PC-9 (cell line): ENCODE measurements around the gene GSTO1. TPM values are rescaled to one million over a fixed set of nuclear protein-coding genes. Genes with fewer than 3 reads are reported as not detected.

ENCODE experiments used
- BruUV-seq: library from RNA; stranded (reverse); fragments of 400-500 nt; replicated peaks from 2 replicates; lab custom pipeline; 2021; lab: Mats Ljungman, UMichigan
- CTCF ChIA-PET: fragments of 300-600 bp; sonication (Branson Sonifier 250); formaldehyde crosslinking; loops from one replicate; lab custom pipeline; 2022; ENCODE audit warnings: antibody characterized with exemption; lab: Charles Lee
- POLR2A ChIA-PET: fragments of 300-600 bp; sonication (Branson Sonifier 250); formaldehyde crosslinking; loops from one replicate; lab custom pipeline; 2022; ENCODE audit warnings: antibody characterized with exemption; ENCODE audit not compliant: unreplicated experiment; lab: Charles Lee
- DNase-seq, 2 experiments: peaks; one replicate each; pipeline versions ENCODE4 v3.0.0 to v3.0.0-alpha.2; 2015 to 2022; ENCODE audit warnings: mixed read lengths in 1 of 2
- H2AFZ ChIP-seq: fragments of 200-600 bp; sonication (generic); 2 replicates; pipeline ENCODE4 v1.8.1; 2017; ENCODE audit warnings: antibody characterized with exemption
- H3F3A ChIP-seq: fragments of 200-600 bp; sonication (generic); 2 replicates; pipeline ENCODE4 v1.8.1; 2017; ENCODE audit warnings: antibody characterized with exemption, mild to moderate bottlenecking, low read depth; ENCODE audit not compliant: insufficient read depth
- H3K27ac ChIP-seq: fragments of 200-600 bp; sonication (generic); 2 replicates; pipeline ENCODE4 v1.6.1; 2016; ENCODE audit warnings: mixed run types
- H3K27me3 ChIP-seq: fragments of 200-600 bp; sonication (generic); 2 replicates; pipeline ENCODE4 v1.6.1; 2016; ENCODE audit warnings: low read depth, mixed run types; ENCODE audit not compliant: insufficient read depth
- H3K36me3 ChIP-seq: fragments of 200-600 bp; sonication (generic); 2 replicates; pipeline ENCODE4 v1.6.1; 2016; ENCODE audit warnings: low read depth, mixed run types
- H3K4me1 ChIP-seq: fragments of 200-600 bp; sonication (generic); replicated peaks from 2 replicates; pipeline ENCODE4 v1.6.1; 2016; ENCODE audit warnings: mixed run types; ENCODE audit not compliant: insufficient read depth
- H3K4me2 ChIP-seq: fragments of 200-600 bp; sonication (generic); 2 replicates; pipeline ENCODE4 v1.6.1; 2017; ENCODE audit warnings: mixed run types
- H3K4me3 ChIP-seq: fragments of 200-600 bp; sonication (generic); 2 replicates; pipeline ENCODE4 v1.6.1; 2016; ENCODE audit warnings: mixed run types
- H3K79me2 ChIP-seq: fragments of 200-600 bp; sonication (generic); 2 replicates; pipeline ENCODE4 v1.6.1; 2017; ENCODE audit warnings: low read depth, mixed run types
- H3K9me2 ChIP-seq: fragments of 200-600 bp; sonication (generic); 2 replicates; pipeline ENCODE4 v1.8.1; 2017; ENCODE audit warnings: mild to moderate bottlenecking; ENCODE audit not compliant: insufficient read depth
- H3K9me3 ChIP-seq: fragments of 200-600 bp; sonication (generic); 2 replicates; pipeline ENCODE4 v1.8.1; 2016; ENCODE audit warnings: low read depth; ENCODE audit not compliant: insufficient read depth
- H4K20me1 ChIP-seq: fragments of 200-600 bp; sonication (generic); 2 replicates; pipeline ENCODE4 v1.8.1; 2017; ENCODE audit not compliant: insufficient read depth
- EZH2 ChIP-seq: fragments of 200-600 bp; sonication (generic); IDR thresholded peaks from 2 replicates; pipeline ENCODE4 v1.8.0; 2017; ENCODE audit warnings: antibody characterized with exemption, low read depth
- intact Hi-C: fragments of 100-400 bp; cut with micrococcal nuclease; formaldehyde crosslinking; loops from one replicate; pipeline ENCODE4 v1.10.0; 2022; ENCODE audit not compliant: unreplicated experiment
- total RNA-seq: library from RNA; stranded (reverse); gene quantifications from 2 replicates; pipeline ENCODE4 v1.2.3, GENCODE V29; 2021
- TF ChIP-seq, protein P1 (sequence below): fragments of 200-600 bp; sonication (generic); conservative IDR thresholded peaks from 2 replicates; pipeline ENCODE4 v1.6.1; 2017; ENCODE audit warnings: mixed run types, antibody characterized with exemption, mild to moderate bottlenecking, moderate library complexity

Gene GSTO1
- total RNA-seq, 1 experiment from 2014 or later: 77.3 TPM

GRCh38 chr10:104308439-104308903 lies 53.8 kb downstream of the GSTO1 start:
- ChIA-PET POLR2A (no interaction called here), CTCF (no interaction called here)
- intact Hi-C loops: no loop called here
- no peaks in the 10 kb centered on the region for H3K79me2 ChIP-seq
- H3K9me3 ChIP-seq: no peaks in the 10 kb centered on the region; the same call in 1 of the 2 replicates
- H3K4me3 ChIP-seq: no peak overlapping the region
- H3K27me3 ChIP-seq: no peaks in the 10 kb centered on the region
- H4K20me1 ChIP-seq: no peaks in the 10 kb centered on the region
- no peak overlapping the region for H3K27ac ChIP-seq
- no peak for DNase-seq
- BruUV-seq: no TSS peak
- peaks cover 15% of the 10 kb centered on the region for H3K4me1 ChIP-seq
- H3K4me2 ChIP-seq: no peak overlapping the region
- H2AFZ ChIP-seq: no peak overlapping the region
- H3K9me2 ChIP-seq: no peaks in the 10 kb centered on the region
- 0 out of 2 replicates have a peak, but pooled peaks cover 4% of the 10 kb centered on the region for H3F3A ChIP-seq
- H3K36me3 ChIP-seq: no peaks in the 10 kb centered on the region
- TF ChIP-seq, protein P1, sequence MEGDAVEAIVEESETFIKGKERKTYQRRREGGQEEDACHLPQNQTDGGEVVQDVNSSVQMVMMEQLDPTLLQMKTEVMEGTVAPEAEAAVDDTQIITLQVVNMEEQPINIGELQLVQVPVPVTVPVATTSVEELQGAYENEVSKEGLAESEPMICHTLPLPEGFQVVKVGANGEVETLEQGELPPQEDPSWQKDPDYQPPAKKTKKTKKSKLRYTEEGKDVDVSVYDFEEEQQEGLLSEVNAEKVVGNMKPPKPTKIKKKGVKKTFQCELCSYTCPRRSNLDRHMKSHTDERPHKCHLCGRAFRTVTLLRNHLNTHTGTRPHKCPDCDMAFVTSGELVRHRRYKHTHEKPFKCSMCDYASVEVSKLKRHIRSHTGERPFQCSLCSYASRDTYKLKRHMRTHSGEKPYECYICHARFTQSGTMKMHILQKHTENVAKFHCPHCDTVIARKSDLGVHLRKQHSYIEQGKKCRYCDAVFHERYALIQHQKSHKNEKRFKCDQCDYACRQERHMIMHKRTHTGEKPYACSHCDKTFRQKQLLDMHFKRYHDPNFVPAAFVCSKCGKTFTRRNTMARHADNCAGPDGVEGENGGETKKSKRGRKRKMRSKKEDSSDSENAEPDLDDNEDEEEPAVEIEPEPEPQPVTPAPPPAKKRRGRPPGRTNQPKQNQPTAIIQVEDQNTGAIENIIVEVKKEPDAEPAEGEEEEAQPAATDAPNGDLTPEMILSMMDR: no peak
- TF ChIP-seq EZH2: no peak

- Histone ChIP-seq H4K20me1 (no peaks in the 10 kb centered on the region), H3K27ac (no peak overlapping the region), H3K9me2 (no peaks in the 10 kb centered on the region), H3F3A (0 out of 2 replicates have a peak, but pooled peaks cover 3% of the 10 kb centered on the region), H3K36me3 (0 out of 2 replicates have a peak, but pooled peaks cover 3% of the 10 kb centered on the region), H3K4me2 (no peak overlapping the region), H3K9me3 (no peaks in the 10 kb centered on the region), H3K4me3 (no peak overlapping the region), H2AFZ (no peak overlapping the region), H3K79me2 (no peaks in the 10 kb centered on the region), H3K27me3 (no peaks in the 10 kb centered on the region), H3K4me1 (peaks cover 5% of the 10 kb centered on the region)
- intact Hi-C loops: no loop called here
- ChIA-PET CTCF (interaction anchor here (0.7 kb wide), 1 partner anchor 18 kb away, joined by 5 read pairs; no protein-coding TSS in a partner anchor), POLR2A (no interaction called here)
- TF ChIP-seq EZH2: no peak
- no TSS peak for BruUV-seq
- DNase-seq: no peak
Observed at GRCh38 chr10:104309980-104310978, 55.6 kb downstream of the GSTO1 start.

- Histone ChIP-seq H3K27ac (no peak overlapping the region), H4K20me1 (no peaks in the 10 kb centered on the region), H2AFZ (no peak overlapping the region), H3K4me3 (no peak overlapping the region), H3K9me3 (no peaks in the 10 kb centered on the region), H3K36me3 (0 out of 2 replicates have a peak, but pooled peaks cover 3% of the 10 kb centered on the region), H3K4me2 (no peak overlapping the region), H3F3A (no peaks in the 10 kb centered on the region), H3K9me2 (no peaks in the 10 kb centered on the region), H3K27me3 (no peaks in the 10 kb centered on the region), H3K4me1 (no peaks in the 10 kb centered on the region), H3K79me2 (no peaks in the 10 kb centered on the region)
- DNase-seq: no peak
- no peak for TF ChIP-seq EZH2
- TF ChIP-seq, protein P1: no peak
- ChIA-PET CTCF (no interaction called here), POLR2A (no interaction called here)
- no TSS peak for BruUV-seq
- intact Hi-C loops: no loop called here
Observed at GRCh38 chr10:104311184-104311720, 56.6 kb downstream of the GSTO1 start.
